OCI-LY1 (cell line): ENCODE data around the gene ZNF281.

Experiments
- H2AFZ ChIP-seq: fragments of 200-600 bp; sonication (generic), shearing (Covaris generic); 2 replicates; pipeline ENCODE4 v1.6.0; 2014; ENCODE audit warnings: antibody characterized with exemption, mild to moderate bottlenecking, low read length
- H3F3A ChIP-seq: fragments of 200-600 bp; sonication (generic), shearing (Covaris generic); 2 replicates; pipeline ENCODE4 v1.6.0; 2014; ENCODE audit warnings: mild to moderate bottlenecking, antibody characterized with exemption, low read length, moderate library complexity; ENCODE audit not compliant: insufficient read depth
- H3K27ac ChIP-seq: fragments of 200-600 bp; sonication (generic); 2 replicates; pipeline ENCODE4 v1.5.1; 2014; ENCODE audit warnings: low read length, mixed run types, mild to moderate bottlenecking, low read depth; ENCODE audit not compliant: poor library complexity, severe bottlenecking
- H3K27me3 ChIP-seq: fragments of 200-600 bp; sonication (generic); 2 replicates; pipeline ENCODE4 v1.6.0; 2014; ENCODE audit warnings: antibody characterized with exemption, mild to moderate bottlenecking, low read length, moderate library complexity; ENCODE audit not compliant: insufficient read depth
- H3K36me3 ChIP-seq: fragments of 200-600 bp; sonication (generic); 2 replicates; pipeline ENCODE4 v1.6.1; 2014; ENCODE audit warnings: mild to moderate bottlenecking, antibody characterized with exemption, low read length, moderate library complexity, mixed read lengths; ENCODE audit not compliant: insufficient read depth
- H3K4me1 ChIP-seq: fragments of 200-600 bp; sonication (generic); 2 replicates; pipeline ENCODE4 v1.5.1; 2014; ENCODE audit warnings: mild to moderate bottlenecking, low read length, moderate library complexity; ENCODE audit not compliant: insufficient read depth, severe bottlenecking
- H3K4me2 ChIP-seq: fragments of 200-600 bp; sonication (generic), shearing (Covaris generic); 2 replicates; pipeline ENCODE4 v1.6.1; 2014; ENCODE audit warnings: low read length
- H3K4me3 ChIP-seq: fragments of 200-600 bp; sonication (generic); 2 replicates; pipeline ENCODE4 v1.5.1; 2014; ENCODE audit warnings: low read length, low read depth, mild to moderate bottlenecking, mixed read lengths; ENCODE audit not compliant: poor library complexity, severe bottlenecking
- H3K79me2 ChIP-seq: fragments of 200-600 bp; shearing (Covaris generic); 2 replicates; pipeline ENCODE4 v1.6.1; 2016; ENCODE audit warnings: mixed run types, low read length, mixed read lengths; ENCODE audit not compliant: insufficient read depth
- H3K9ac ChIP-seq: fragments of 200-600 bp; sonication (generic), shearing (Covaris generic); 2 replicates; pipeline ENCODE4 v1.6.1; 2014; ENCODE audit warnings: mild to moderate bottlenecking, low read length, mixed read lengths
- H3K9me2 ChIP-seq: fragments of 200-600 bp; sonication (generic), shearing (Covaris generic); 2 replicates; pipeline ENCODE4 v1.6.1; 2014; ENCODE audit warnings: low read depth, mild to moderate bottlenecking, low read length, mixed read lengths
- H3K9me3 ChIP-seq: fragments of 200-600 bp; shearing (Covaris generic); 2 replicates; pipeline ENCODE4 v1.6.1; 2014; ENCODE audit warnings: low read length, mixed read lengths
- H4K20me1 ChIP-seq: fragments of 200-600 bp; sonication (generic), shearing (Covaris generic); 2 replicates; pipeline ENCODE4 v1.6.0; 2016; ENCODE audit warnings: mild to moderate bottlenecking, low read length; ENCODE audit not compliant: insufficient read depth
- EZH2 ChIP-seq: fragments of 200-600 bp; sonication (generic), shearing (Covaris generic); IDR thresholded peaks from 2 replicates; pipeline ENCODE4 v1.8.0; 2017; ENCODE audit warnings: borderline replicate concordance, mixed run types, mild to moderate bottlenecking, antibody characterized with exemption, low read length, moderate library complexity, mixed read lengths
- TF ChIP-seq, protein P1 (sequence below): fragments of 200-600 bp; sonication (generic), shearing (Covaris generic); IDR thresholded peaks from 2 replicates; pipeline ENCODE4 v1.5.1; 2017; ENCODE audit warnings: mild to moderate bottlenecking, antibody characterized with exemption, low read length, moderate library complexity, mixed read lengths

The ZNF281 gene

GRCh38 chr1:200365897-200366426 lies 43.9 kb downstream of the ZNF281 start:
- H3K36me3 ChIP-seq: no peaks in the 10 kb centered on the region
- H3K27me3 ChIP-seq: no peaks in the 10 kb centered on the region
- no peaks in the 10 kb centered on the region for H3K4me1 ChIP-seq
- H3K79me2 ChIP-seq: no peaks in the 10 kb centered on the region
- no peak overlapping the region for H2AFZ ChIP-seq
- no peaks in the 10 kb centered on the region for H3K9me2 ChIP-seq
- H3K9me3 ChIP-seq: no peaks in the 10 kb centered on the region
- TF ChIP-seq EZH2: no peak
- TF ChIP-seq, protein P1, sequence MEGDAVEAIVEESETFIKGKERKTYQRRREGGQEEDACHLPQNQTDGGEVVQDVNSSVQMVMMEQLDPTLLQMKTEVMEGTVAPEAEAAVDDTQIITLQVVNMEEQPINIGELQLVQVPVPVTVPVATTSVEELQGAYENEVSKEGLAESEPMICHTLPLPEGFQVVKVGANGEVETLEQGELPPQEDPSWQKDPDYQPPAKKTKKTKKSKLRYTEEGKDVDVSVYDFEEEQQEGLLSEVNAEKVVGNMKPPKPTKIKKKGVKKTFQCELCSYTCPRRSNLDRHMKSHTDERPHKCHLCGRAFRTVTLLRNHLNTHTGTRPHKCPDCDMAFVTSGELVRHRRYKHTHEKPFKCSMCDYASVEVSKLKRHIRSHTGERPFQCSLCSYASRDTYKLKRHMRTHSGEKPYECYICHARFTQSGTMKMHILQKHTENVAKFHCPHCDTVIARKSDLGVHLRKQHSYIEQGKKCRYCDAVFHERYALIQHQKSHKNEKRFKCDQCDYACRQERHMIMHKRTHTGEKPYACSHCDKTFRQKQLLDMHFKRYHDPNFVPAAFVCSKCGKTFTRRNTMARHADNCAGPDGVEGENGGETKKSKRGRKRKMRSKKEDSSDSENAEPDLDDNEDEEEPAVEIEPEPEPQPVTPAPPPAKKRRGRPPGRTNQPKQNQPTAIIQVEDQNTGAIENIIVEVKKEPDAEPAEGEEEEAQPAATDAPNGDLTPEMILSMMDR: no peak
- no peak overlapping the region for H3K4me2 ChIP-seq
- no peaks in the 10 kb centered on the region for H4K20me1 ChIP-seq
- no peak overlapping the region for H3K9ac ChIP-seq
- H3K4me3 ChIP-seq: no peak overlapping the region
- H3K27ac ChIP-seq: no peak overlapping the region
- H3F3A ChIP-seq: no peaks in the 10 kb centered on the region

DNA sequence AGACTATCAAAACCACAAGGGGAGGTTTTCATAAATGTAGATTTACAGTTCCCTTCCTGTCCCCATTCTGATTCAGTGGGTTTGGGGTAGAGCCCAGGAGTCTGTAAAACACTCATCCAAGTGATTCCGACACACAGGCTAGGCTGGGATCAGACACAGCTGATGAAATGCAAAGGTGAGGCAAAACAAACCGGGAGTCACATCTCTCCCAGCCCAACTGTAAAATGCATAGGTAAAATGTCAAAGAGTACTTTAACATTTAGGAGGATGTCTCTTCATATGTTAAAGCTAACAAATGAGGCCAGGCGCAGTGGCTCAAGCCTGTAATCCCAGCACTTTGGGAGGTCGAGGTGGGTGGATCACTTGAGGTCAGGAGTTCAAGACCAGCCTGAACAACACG lies 45.0 kb downstream of the ZNF281 start:
- Histone ChIP-seq H3K27me3 (no peaks in the 10 kb centered on the region), H3K27ac (no peak overlapping the region), H2AFZ (no peak overlapping the region), H3K4me3 (no peak overlapping the region), H3K79me2 (no peaks in the 10 kb centered on the region), H4K20me1 (no peaks in the 10 kb centered on the region), H3K9ac (no peak overlapping the region), H3K4me2 (no peak overlapping the region), H3F3A (no peaks in the 10 kb centered on the region), H3K36me3 (no peaks in the 10 kb centered on the region), H3K9me3 (no peaks in the 10 kb centered on the region), H3K4me1 (no peaks in the 10 kb centered on the region), H3K9me2 (no peaks in the 10 kb centered on the region)
- TF ChIP-seq EZH2: no peak
- TF ChIP-seq, protein P1: no peak

- Histone ChIP-seq H3K4me1 (no peaks in the 10 kb centered on the region), H4K20me1 (no peaks in the 10 kb centered on the region), H3K9me3 (no peaks in the 10 kb centered on the region), H3K27ac (no peak overlapping the region), H3K9me2 (no peaks in the 10 kb centered on the region), H2AFZ (no peak overlapping the region), H3F3A (no peaks in the 10 kb centered on the region), H3K36me3 (no peaks in the 10 kb centered on the region), H3K4me2 (no peak overlapping the region), H3K9ac (no peak overlapping the region), H3K4me3 (no peak overlapping the region), H3K27me3 (no peaks in the 10 kb centered on the region), H3K79me2 (no peaks in the 10 kb centered on the region)
- no peak for TF ChIP-seq EZH2
- TF ChIP-seq, protein P1: no peak
Observed at GRCh38 chr1:200364091-200364759, 45.6 kb downstream of the ZNF281 start.
